ENCODE results near the gene LYPD4.

- no peak for TF ChIP-seq CTCF (IDR thresholded peaks at IDR 0.05; ENCODE audit: borderline replicate concordance, extremely low read depth, low read length, poor library complexity, severe bottlenecking)
- TF ChIP-seq EZH2 (IDR thresholded peaks at IDR 0.05; ENCODE audit: borderline replicate concordance, low read depth, low read length, severe bottlenecking) = no peak
These were observed 18.9 kb upstream of the LYPD4 start for GRCh38 chr19:41863209-41863931.

All from DND-41 (cell line).